ENCODE data around the gene COL6A2. TPM values are rescaled to one million over a fixed set of nuclear protein-coding genes. Genes with fewer than 3 reads are reported as not detected.
A peak's percentile ranks its signal among the peaks of the same experiment; 100 is the strongest.

The COL6A2 gene
- polyA plus RNA-seq (2013): 53.6 and 55.1 TPM in 2 replicates

- no peak within 1 kb of the TSS for H2BK12ac ChIP-seq (ENCODE audit: low read length)
- H3K79me1 ChIP-seq (ENCODE audit: low read length): peaks cover 2% of the 10 kb centered on the region
- H2BK120ac ChIP-seq (ENCODE audit: insufficient read depth, low read length, poor library complexity): no peak within 1 kb of the TSS
- H4K8ac ChIP-seq (ENCODE audit: low read depth, low read length): peak within 1 kb of the TSS; percentile 73
- H4K91ac ChIP-seq (ENCODE audit: low read depth, low read length): peak within 1 kb of the TSS; percentile 54
- no peaks in the 10 kb centered on the region for H3K36me3 ChIP-seq (ENCODE audit: control insufficient read depth in 1 of 2, insufficient read depth in 2 of 2, low read length in 2 of 2)
- H3K14ac ChIP-seq (ENCODE audit: low read length): peak within 1 kb of the TSS; percentile 57
- no peak within 1 kb of the TSS for H3K23ac ChIP-seq (ENCODE audit: low read length)
- H3K27me3 ChIP-seq (ENCODE audit: insufficient read depth, low read length): peaks cover 4% of the 10 kb centered on the region
- peaks cover 5% of the 10 kb centered on the region for H3K9me3 ChIP-seq (ENCODE audit: insufficient read depth, low read depth, low read length)
- H3K4me3 ChIP-seq (ENCODE audit: low read depth, low read length): peak within 1 kb of the TSS; percentile 73
- H3K4me2 ChIP-seq (ENCODE audit: low read length): peak within 1 kb of the TSS; percentile 74
- no peak within 1 kb of the TSS for H2BK5ac ChIP-seq (ENCODE audit: low read depth, low read length, poor library complexity)
- peaks cover 2 to 6% of the 10 kb centered on the region in 2 experiments for H3K4me1 ChIP-seq (ENCODE audit: control insufficient read depth in 1 of 2, insufficient read depth in 2 of 2, low read length in 2 of 2)
- peak within 1 kb of the TSS; percentile 12 for H4K12ac ChIP-seq (ENCODE audit: low read depth, low read length)
- H3K9ac ChIP-seq (ENCODE audit: low read length): peak within 1 kb of the TSS; percentile 12
- H3K79me2 ChIP-seq (ENCODE audit: control insufficient read depth, insufficient read depth, low read length, poor library complexity): peaks cover 3% of the 10 kb centered on the region
- no peak within 1 kb of the TSS for H3K27ac ChIP-seq (ENCODE audit: low read depth, low read length)
- peak within 1 kb of the TSS; percentile 59 for H3K18ac ChIP-seq (ENCODE audit: low read length)
- WGBS (ENCODE audit: extremely low coverage, insufficient coverage, insufficient read length): no CpG with 5 or more reads among the region's 83 CpGs
- peak; percentile 8 to 10 for DNase-seq
- no peak within 1 kb of the TSS for H3K4ac ChIP-seq (ENCODE audit: low read depth, low read length)
- no peak within 1 kb of the TSS for H2AK5ac ChIP-seq (ENCODE audit: low read length)
- peak within 1 kb of the TSS; percentile 61 for H2AFZ ChIP-seq (ENCODE audit: insufficient read depth, low read length, poor library complexity)
Measured at GRCh38 chr21:46097336-46098293, at the start of gene COL6A2. TSS of gene COL6A2 (plus strand) at chr21:46098112.

- Histone ChIP-seq H4K12ac (ENCODE audit: low read depth, low read length) (no peak overlapping the region), H4K91ac (ENCODE audit: low read depth, low read length) (no peak overlapping the region), H3K27ac (ENCODE audit: low read depth, low read length) (no peak overlapping the region), H3K4me3 (ENCODE audit: low read depth, low read length) (no peak overlapping the region), H3K4ac (ENCODE audit: low read depth, low read length) (no peak overlapping the region), H2AK5ac (ENCODE audit: low read length) (no peak overlapping the region), H3K14ac (ENCODE audit: low read length) (no peak overlapping the region), H3K79me1 (ENCODE audit: low read length) (no peaks in the 10 kb centered on the region), H3K4me2 (ENCODE audit: low read length) (no peak overlapping the region), H2AFZ (ENCODE audit: insufficient read depth, low read length, poor library complexity) (no peak overlapping the region), H3K4me1 (ENCODE audit: control insufficient read depth in 1 of 2, insufficient read depth in 2 of 2, low read length in 2 of 2) (peaks cover 2 to 10% of the 10 kb centered on the region in 2 experiments), H3K18ac (ENCODE audit: low read length) (no peak overlapping the region), H2BK12ac (ENCODE audit: low read length) (no peak overlapping the region), H3K36me3 (ENCODE audit: control insufficient read depth in 1 of 2, insufficient read depth in 2 of 2, low read length in 2 of 2) (no peaks in the 10 kb centered on the region), H2BK120ac (ENCODE audit: insufficient read depth, low read length, poor library complexity) (no peak overlapping the region), H3K79me2 (ENCODE audit: control insufficient read depth, insufficient read depth, low read length, poor library complexity) (no peaks in the 10 kb centered on the region), H3K27me3 (ENCODE audit: insufficient read depth, low read length) (no peaks in the 10 kb centered on the region), H4K8ac (ENCODE audit: low read depth, low read length) (no peak overlapping the region), H3K23ac (ENCODE audit: low read length) (no peak overlapping the region), H3K9me3 (ENCODE audit: insufficient read depth, low read depth, low read length) (peaks cover 2% of the 10 kb centered on the region), H3K9ac (ENCODE audit: low read length) (no peak overlapping the region), H2BK5ac (ENCODE audit: low read depth, low read length, poor library complexity) (no peak overlapping the region)
- peak; percentile 90 to 96 for DNase-seq
- WGBS (ENCODE audit: extremely low coverage, insufficient coverage, insufficient read length): no CpG with 5 or more reads among the region's 27 CpGs
Measured at GRCh38 chr21:46048926-46049889, 48.7 kb upstream of the COL6A2 start.

DNA sequence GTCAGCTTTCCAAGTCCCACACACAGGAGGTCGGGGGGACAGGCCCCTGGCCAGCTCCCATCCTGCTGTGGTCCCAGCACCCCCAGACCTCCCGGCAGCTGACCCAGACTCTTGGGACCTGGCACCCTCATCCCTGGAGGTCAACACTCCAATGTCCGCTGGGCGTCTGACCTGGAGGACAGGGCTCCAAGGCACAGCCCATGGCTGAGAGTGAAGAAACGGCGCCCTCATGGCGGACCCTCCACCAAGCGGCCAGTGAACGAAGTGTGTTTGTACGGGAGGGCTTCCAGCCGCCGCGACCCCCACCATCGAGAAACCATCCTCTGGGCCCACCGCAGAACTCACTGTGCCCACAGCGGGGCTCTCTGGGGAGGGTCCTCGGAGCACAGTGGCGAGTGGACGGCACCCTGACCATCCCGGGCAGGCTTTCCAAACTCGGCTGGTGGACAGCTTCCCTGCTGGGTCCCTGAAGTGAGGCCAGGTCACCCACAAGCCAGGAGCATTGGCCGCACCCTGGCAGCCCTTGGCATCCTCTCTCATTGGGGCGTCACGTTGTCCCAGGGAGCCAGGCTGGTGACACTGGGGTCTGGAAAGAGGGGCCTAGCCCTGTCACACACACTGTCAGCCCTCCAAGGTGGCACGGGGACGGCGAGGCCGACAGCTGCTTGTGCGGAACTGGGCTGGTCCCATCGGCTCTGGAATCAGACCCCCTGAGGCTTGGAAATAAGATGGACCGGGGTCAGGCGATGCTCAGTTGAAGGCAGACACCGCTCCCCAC is 47.8 kb upstream of the COL6A2 start:
- peaks cover 2 to 10% of the 10 kb centered on the region in 2 experiments for H3K4me1 ChIP-seq (ENCODE audit: control insufficient read depth in 1 of 2, insufficient read depth in 2 of 2, low read length in 2 of 2)
- H3K23ac ChIP-seq (ENCODE audit: low read length): no peak overlapping the region
- no peak overlapping the region for H4K8ac ChIP-seq (ENCODE audit: low read depth, low read length)
- H3K79me1 ChIP-seq (ENCODE audit: low read length): no peaks in the 10 kb centered on the region
- H3K4me2 ChIP-seq (ENCODE audit: low read length): no peak overlapping the region
- H2AFZ ChIP-seq (ENCODE audit: insufficient read depth, low read length, poor library complexity): no peak overlapping the region
- peaks cover 2% of the 10 kb centered on the region for H3K9me3 ChIP-seq (ENCODE audit: insufficient read depth, low read depth, low read length)
- no peak overlapping the region for H4K91ac ChIP-seq (ENCODE audit: low read depth, low read length)
- peak overlapping the region; percentile 10 for H3K4me3 ChIP-seq (ENCODE audit: low read depth, low read length)
- DNase-seq: no peak
- no peak overlapping the region for H4K12ac ChIP-seq (ENCODE audit: low read depth, low read length)
- no peak overlapping the region for H3K18ac ChIP-seq (ENCODE audit: low read length)
- no peaks in the 10 kb centered on the region for H3K27me3 ChIP-seq (ENCODE audit: insufficient read depth, low read length)
- no peak overlapping the region for H3K14ac ChIP-seq (ENCODE audit: low read length)
- H3K9ac ChIP-seq (ENCODE audit: low read length): no peak overlapping the region
- H2BK120ac ChIP-seq (ENCODE audit: insufficient read depth, low read length, poor library complexity): no peak overlapping the region
- no peak overlapping the region for H2AK5ac ChIP-seq (ENCODE audit: low read length)
- no peak overlapping the region for H2BK12ac ChIP-seq (ENCODE audit: low read length)
- no peak overlapping the region for H3K27ac ChIP-seq (ENCODE audit: low read depth, low read length)
- no peaks in the 10 kb centered on the region for H3K36me3 ChIP-seq (ENCODE audit: control insufficient read depth in 1 of 2, insufficient read depth in 2 of 2, low read length in 2 of 2)
- no peak overlapping the region for H2BK5ac ChIP-seq (ENCODE audit: low read depth, low read length, poor library complexity)
- H3K79me2 ChIP-seq (ENCODE audit: control insufficient read depth, insufficient read depth, low read length, poor library complexity): no peaks in the 10 kb centered on the region
- H3K4ac ChIP-seq (ENCODE audit: low read depth, low read length): no peak overlapping the region
- no CpG with 5 or more reads among the region's 33 CpGs for WGBS (ENCODE audit: extremely low coverage, insufficient coverage, insufficient read length)
